Cardiac muscle cell (in vitro differentiated cells and primary cell): ENCODE data around the gene PIAS1. TPM values are rescaled to one million over a fixed set of nuclear protein-coding genes. Genes with fewer than 3 reads are reported as not detected.

ENCODE experiments used
- DNase-seq, 2 donors: peaks; one replicate each; pipeline versions ENCODE4 v3.0.0 to v3.0.0-alpha.2; 2010 to 2017; ENCODE audit warnings: low read depth in 1 of 2, low spot score in 1 of 2
- H3K27ac ChIP-seq: fragments of 200-600 bp; sonication (generic); 2 replicates; pipeline ENCODE4 v1.5.1; 2016
- H3K27me3 ChIP-seq: fragments of 200-600 bp; sonication (generic); 2 replicates; pipeline ENCODE4 v1.6.0; 2016; ENCODE audit warnings: control low read depth
- H3K36me3 ChIP-seq: fragments of 200-600 bp; sonication (generic); 2 replicates; pipeline ENCODE4 v1.5.1; 2016; ENCODE audit warnings: control low read depth
- H3K4me1 ChIP-seq: fragments of 200-600 bp; sonication (generic); 2 replicates; pipeline ENCODE4 v1.8.1; 2017; ENCODE audit warnings: low read depth, mild to moderate bottlenecking, mixed run types
- H3K4me3 ChIP-seq: fragments of 200-600 bp; sonication (generic); 2 replicates; pipeline ENCODE4 v1.5.1; 2016; ENCODE audit warnings: mild to moderate bottlenecking
- H3K9me3 ChIP-seq: fragments of 200-600 bp; sonication (generic); 2 replicates; pipeline ENCODE4 v1.5.1; 2017; ENCODE audit warnings: low read depth, mild to moderate bottlenecking, control low read depth
- polyA plus RNA-seq: library from polyadenylated mRNA; unstranded; fragments of >200 nt; fragmentation: Nextera tagmentation; extraction: Ambion mirVana; gene quantifications from 2 replicates; pipeline ENCODE4 v1.2.1, GENCODE V29; 2016
- total RNA-seq: library from RNA; depleted of rRNA; stranded (reverse); fragments of >200 nt; gene quantifications from 2 replicates; pipeline ENCODE4 v1.2.3, GENCODE V29; 2016
- TF ChIP-seq, protein P1 (sequence below): IDR thresholded peaks from 2 replicates; pipeline ENCODE4 v1.5.1; 2012; ENCODE audit warnings: low read depth, mild to moderate bottlenecking, low read length

The PIAS1 gene
- total and polyA plus RNA-seq, 2 experiments from 2014 or later = 29.0 to 44.3 TPM

DNA sequence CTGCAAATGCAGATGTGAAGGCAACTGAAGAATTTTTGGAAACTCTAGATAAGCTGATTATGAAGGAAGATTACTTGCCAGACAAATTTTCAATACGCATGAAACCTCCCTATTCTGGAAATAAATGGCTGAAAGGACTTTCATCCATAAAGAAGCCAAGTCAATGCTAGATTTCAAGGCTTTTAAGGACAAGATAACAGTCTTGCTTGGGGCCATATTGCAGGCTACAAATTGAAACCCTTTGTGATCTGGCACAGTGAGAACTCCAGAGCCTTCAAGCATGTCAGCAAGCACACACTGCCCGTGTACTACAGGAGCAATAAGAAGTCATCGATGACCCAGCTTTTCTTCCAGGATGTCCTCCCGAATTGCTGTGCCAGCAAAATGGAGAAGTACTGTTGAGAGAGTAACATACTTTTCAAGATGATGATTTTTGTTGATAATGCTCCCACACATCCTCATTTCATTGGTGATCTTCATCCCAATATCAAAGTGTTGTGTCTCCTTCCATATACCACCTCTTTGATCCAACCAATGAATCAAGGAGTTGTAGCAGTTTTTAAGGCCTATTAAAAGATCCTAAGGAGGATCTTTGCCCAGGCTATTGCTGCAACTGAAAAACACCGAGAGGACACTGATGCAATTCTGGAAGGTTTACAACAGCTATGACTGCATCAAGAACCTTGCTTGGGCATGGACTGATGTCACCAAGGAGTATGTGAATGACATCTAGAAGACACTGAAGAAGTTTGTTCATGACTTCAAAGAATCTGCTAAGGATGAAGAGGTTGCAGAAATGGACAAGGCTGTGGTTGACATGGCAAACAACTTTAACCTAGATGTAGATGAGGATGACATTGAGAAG lies 130.7 kb downstream of the PIAS1 start:
- no peaks in the 10 kb centered on the region for H3K9me3 ChIP-seq
- H3K4me1 ChIP-seq = no peaks in the 10 kb centered on the region
- no peaks in the 10 kb centered on the region for H3K27me3 ChIP-seq
- H3K4me3 ChIP-seq = no peak overlapping the region
- H3K27ac ChIP-seq = no peak overlapping the region
- no peak for DNase-seq
- peaks cover 17% of the 10 kb centered on the region for H3K36me3 ChIP-seq
- TF ChIP-seq, protein P1, sequence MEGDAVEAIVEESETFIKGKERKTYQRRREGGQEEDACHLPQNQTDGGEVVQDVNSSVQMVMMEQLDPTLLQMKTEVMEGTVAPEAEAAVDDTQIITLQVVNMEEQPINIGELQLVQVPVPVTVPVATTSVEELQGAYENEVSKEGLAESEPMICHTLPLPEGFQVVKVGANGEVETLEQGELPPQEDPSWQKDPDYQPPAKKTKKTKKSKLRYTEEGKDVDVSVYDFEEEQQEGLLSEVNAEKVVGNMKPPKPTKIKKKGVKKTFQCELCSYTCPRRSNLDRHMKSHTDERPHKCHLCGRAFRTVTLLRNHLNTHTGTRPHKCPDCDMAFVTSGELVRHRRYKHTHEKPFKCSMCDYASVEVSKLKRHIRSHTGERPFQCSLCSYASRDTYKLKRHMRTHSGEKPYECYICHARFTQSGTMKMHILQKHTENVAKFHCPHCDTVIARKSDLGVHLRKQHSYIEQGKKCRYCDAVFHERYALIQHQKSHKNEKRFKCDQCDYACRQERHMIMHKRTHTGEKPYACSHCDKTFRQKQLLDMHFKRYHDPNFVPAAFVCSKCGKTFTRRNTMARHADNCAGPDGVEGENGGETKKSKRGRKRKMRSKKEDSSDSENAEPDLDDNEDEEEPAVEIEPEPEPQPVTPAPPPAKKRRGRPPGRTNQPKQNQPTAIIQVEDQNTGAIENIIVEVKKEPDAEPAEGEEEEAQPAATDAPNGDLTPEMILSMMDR = no peak

DNA sequence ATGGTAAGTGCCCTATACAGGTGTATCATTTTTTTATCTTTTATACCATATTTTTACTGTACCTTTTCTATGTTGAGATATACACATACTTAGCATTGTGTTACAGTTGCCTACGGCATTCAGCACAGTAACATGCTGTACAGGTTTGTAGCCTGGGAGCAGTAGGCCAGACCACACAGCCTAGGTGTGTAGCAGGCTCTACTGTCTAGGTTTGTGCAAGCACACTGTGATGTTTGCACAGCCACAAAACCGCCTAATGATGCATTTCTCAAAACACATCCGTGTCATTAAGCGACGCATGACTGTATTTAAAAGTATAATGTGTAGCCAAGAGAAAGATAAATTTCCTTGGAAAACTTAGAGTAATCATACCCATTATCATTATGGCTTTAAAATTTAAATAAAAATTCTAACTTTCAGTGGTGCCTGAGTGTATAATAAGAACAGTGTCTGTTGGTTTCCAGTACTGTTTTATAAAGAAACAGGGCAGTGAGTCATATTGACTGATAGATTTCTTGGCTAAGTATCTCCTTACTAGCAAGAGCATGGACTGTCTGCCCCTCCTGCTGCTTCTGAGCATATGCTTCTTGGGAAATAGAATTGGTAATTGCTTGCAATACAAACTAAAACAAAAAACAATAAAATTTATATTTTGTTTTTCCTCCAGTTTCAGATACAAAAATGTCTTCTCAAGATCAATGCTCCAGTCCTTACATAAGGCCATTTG lies 132.7 kb downstream of the PIAS1 start:
- Histone ChIP-seq H3K27me3 (no peaks in the 10 kb centered on the region), H3K4me3 (no peak overlapping the region), H3K9me3 (no peaks in the 10 kb centered on the region), H3K36me3 (peaks cover 14% of the 10 kb centered on the region), H3K4me1 (no peaks in the 10 kb centered on the region), H3K27ac (no peak overlapping the region)
- DNase-seq = peak in 1 of 2 donors; percentile 76
- TF ChIP-seq, protein P1 = no peak

DNA sequence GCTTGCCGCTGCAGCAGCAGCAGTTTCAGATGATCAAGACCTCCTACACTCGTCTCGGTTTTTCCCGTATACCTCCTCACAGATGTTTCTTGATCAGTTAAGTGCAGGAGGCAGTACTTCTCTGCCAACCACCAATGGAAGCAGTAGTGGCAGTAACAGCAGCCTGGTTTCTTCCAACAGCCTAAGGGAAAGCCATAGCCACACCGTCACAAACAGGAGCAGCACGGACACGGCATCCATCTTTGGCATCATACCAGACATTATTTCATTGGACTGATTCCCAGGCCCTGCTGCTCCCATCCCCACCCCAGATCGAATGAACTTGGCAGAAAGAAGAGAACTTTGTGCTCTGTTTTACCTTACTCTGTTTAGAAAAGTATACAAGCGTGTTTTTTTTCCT lies 133.4 kb downstream of the PIAS1 start:
- no peaks in the 10 kb centered on the region for H3K27me3 ChIP-seq
- H3K9me3 ChIP-seq = no peaks in the 10 kb centered on the region
- no peak overlapping the region for H3K4me3 ChIP-seq
- peak in 1 of 2 donors; percentile 93 for DNase-seq
- H3K36me3 ChIP-seq = peaks cover 14% of the 10 kb centered on the region
- TF ChIP-seq, protein P1 = no peak
- no peaks in the 10 kb centered on the region for H3K4me1 ChIP-seq
- no peak overlapping the region for H3K27ac ChIP-seq

DNA sequence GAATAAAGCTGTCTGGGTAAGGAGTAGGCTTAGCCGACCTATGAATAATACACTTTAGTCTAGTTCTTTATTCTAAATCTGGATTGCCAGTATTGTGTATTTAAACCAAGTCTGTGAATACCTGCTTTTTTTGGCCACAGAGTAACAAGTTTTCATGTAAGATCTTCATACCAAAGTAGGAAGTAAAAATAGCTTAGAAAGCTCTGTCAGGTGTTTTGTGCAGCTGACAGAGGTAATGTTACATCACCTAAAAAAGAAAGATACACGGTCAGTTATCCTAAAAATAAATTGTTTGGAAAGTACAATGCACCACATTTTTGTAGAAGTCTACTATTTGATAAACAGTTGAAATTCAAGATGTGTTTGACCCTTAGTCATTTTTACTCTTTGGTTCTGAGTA lies 134.5 kb downstream of the PIAS1 start:
- Histone ChIP-seq H3K4me3 (no peak overlapping the region), H3K36me3 (peaks cover 12% of the 10 kb centered on the region), H3K27ac (no peak overlapping the region), H3K4me1 (no peaks in the 10 kb centered on the region), H3K9me3 (no peaks in the 10 kb centered on the region), H3K27me3 (no peaks in the 10 kb centered on the region)
- TF ChIP-seq, protein P1 = no peak
- no peak for DNase-seq

DNA sequence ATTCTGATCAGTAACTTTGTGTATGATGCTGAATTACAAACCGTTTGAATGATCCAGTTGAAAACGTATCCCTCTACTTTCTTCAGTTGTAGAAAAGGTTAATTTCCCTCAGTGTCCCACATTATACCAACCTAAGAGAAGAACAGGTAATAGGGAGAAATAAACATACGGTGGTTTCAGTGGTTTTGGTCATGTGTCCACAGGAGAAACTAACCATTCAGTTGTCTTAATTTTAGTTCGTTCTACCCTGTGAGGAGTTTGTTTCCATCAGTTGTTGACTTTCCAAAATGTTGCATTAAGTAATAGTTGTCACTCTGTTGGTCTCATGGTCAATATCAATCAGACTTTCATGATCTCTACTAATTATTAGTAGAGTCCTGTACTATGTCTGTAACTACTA lies 135.9 kb downstream of the PIAS1 start:
- H3K36me3 ChIP-seq = peaks cover 9% of the 10 kb centered on the region
- no peak overlapping the region for H3K27ac ChIP-seq
- no peak overlapping the region for H3K4me3 ChIP-seq
- no peaks in the 10 kb centered on the region for H3K4me1 ChIP-seq
- TF ChIP-seq, protein P1 = no peak
- no peak for DNase-seq
- H3K9me3 ChIP-seq = no peaks in the 10 kb centered on the region
- no peaks in the 10 kb centered on the region for H3K27me3 ChIP-seq
